ENCODE measurements around the gene SCO2.

The SCO2 gene

GRCh38 chr22:50525104-50525857 is at the start of gene SCO2:
Gene SCO2, minus strand, starts transcription at chr22:50525598. Its CDS starts 1,187 bp downstream, at chr22:50524411.
- DNase-seq = peak; percentile 99

GRCh38 chr22:50574383-50574755 is 49.0 kb upstream of the SCO2 start:
- no peak for DNase-seq

GRCh38 chr22:50573491-50574382 is 48.3 kb upstream of the SCO2 start:
- no peak for DNase-seq

- no peak for DNase-seq
Measured at GRCh38 chr22:50572965-50573364, 47.6 kb upstream of the SCO2 start.

- DNase-seq = no peak
Measured at GRCh38 chr22:50571264-50572175, 46.1 kb upstream of the SCO2 start.

GRCh38 chr22:50570861-50571260 is 45.5 kb upstream of the SCO2 start:
- DNase-seq = no peak

GRCh38 chr22:50569896-50570535 is 44.6 kb upstream of the SCO2 start:
- DNase-seq = no peak

- DNase-seq = no peak
Measured at GRCh38 chr22:50569041-50569459, 43.7 kb upstream of the SCO2 start.

- no peak for DNase-seq
Measured at GRCh38 chr22:50568626-50569025, 43.2 kb upstream of the SCO2 start.

- no peak for DNase-seq
Measured at GRCh38 chr22:50567721-50568252, 42.4 kb upstream of the SCO2 start.

- no peak for DNase-seq
Measured at GRCh38 chr22:50564289-50564688, 38.9 kb upstream of the SCO2 start.

GRCh38 chr22:50563413-50564160 is 38.2 kb upstream of the SCO2 start:
- DNase-seq = no peak

GRCh38 chr22:50562523-50563412 is 37.4 kb upstream of the SCO2 start, which contains the start of gene SYCE3:
Gene SYCE3, minus strand, starts transcription at chr22:50562919. Its CDS starts 6,514 bp downstream, at chr22:50556405.
- DNase-seq = peak; percentile 98

- no peak for DNase-seq
Measured at GRCh38 chr22:50561401-50562358, 36.3 kb upstream of the SCO2 start.

GRCh38 chr22:50560034-50560433 is 34.6 kb upstream of the SCO2 start:
- DNase-seq = no peak

- DNase-seq = no peak
Measured at GRCh38 chr22:50556703-50557102, 31.3 kb upstream of the SCO2 start.

- no peak for DNase-seq
Measured at GRCh38 chr22:50553310-50553709, 27.9 kb upstream of the SCO2 start.

- no peak for DNase-seq
Measured at GRCh38 chr22:50551160-50551752, 25.9 kb upstream of the SCO2 start.

- DNase-seq = no peak
Measured at GRCh38 chr22:50550395-50550794, 25.0 kb upstream of the SCO2 start.

Measured in stimulated activated CD4-positive, alpha-beta T cell treated with anti-CD3 and anti-CD28 coated beads, Interleukin-4, amount 100 ng/mL, for 1 hour (primary cell).